Renal cortical epithelial cell (primary cell): ENCODE results near the gene PROSER2. TPM values are rescaled to one million over a fixed set of nuclear protein-coding genes. Genes with fewer than 3 reads are reported as not detected.

Experiments used
- DNase-seq: peaks from one replicate; pipeline ENCODE4 v3.0.0-alpha.2; 2011; ENCODE audit warnings: low read depth
- total RNA-seq: library from RNA; depleted of rRNA; stranded (reverse); fragments of >200 nt; gene quantifications from 2 replicates; pipeline ENCODE4 v1.2.3, GENCODE V29; 2014

Gene PROSER2
- total RNA-seq, 1 donor from 2014 or later = 60.9 TPM

DNA sequence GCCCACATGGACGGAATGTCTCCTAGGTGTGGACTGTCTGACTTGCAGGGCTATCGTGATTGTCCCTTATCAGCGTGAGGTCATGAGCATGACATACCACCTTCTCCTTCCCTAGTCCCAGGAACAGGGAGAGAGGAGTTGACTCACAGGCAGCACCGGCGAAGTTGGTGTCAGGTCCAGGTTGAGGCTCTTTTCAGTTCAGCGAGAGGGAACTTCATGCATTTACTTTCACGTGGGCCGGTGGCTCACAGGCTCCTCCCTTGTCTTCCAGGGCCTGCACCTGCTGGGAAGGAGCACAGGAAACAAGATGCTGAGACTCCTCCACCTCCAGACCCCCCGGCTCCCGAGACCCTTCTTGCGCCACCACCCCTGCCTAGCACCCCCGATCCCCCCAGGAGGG, 46.1 kb downstream of the PROSER2 start:
- no peak for DNase-seq

DNA sequence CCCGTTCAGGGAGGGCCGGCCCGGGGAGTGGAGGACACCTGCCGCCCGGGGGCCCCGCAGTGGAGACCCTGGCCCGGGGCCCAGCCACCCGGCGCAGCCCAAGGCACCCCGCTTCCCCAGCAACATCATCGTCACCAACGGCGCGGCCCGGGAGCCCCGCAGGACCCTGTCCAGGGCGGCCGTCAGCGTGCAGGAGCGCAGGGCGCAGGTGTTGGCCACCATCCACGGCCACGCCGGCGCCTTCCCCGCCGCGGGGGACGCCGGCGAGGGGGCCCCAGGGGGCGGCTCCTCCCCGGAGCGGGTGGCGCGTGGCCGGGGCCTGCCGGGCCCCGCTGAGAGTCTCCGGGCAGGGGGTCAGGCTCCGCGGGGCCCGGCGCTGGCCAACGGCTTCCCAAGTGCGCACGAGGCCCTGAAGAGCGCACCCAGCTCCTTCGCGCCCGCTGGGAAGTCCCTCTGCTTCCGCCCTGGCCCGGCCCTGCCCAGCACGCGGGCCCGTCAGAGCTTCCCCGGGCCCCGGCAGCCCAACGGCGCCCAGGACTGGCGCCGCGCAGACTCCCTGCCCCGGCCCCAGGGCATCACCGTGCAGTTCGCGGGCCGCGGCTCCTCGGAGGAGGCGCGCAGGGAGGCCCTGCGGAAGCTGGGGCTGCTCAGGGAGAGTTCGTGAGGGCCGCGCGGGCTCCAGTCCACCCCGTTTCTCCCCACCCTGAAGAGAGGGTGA, 46.7 kb downstream of the PROSER2 start:
- DNase-seq = no peak

DNA sequence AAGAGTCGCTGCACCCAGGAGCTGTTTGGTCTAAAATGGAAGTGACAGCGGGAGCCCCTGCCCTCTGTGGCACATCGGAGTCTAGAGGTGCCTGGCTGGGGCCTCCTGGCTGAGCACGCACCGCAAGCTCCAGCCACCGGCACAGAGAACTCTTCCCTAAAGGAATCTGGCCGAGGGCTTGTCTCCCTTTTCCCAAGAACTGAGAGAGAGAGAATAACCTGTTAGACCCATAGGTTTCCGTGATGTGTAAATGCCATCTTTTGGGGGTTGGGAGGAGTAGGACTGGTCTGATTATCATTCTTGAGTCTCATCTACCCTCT, 47.3 kb downstream of the PROSER2 start:
- DNase-seq = no peak

DNA sequence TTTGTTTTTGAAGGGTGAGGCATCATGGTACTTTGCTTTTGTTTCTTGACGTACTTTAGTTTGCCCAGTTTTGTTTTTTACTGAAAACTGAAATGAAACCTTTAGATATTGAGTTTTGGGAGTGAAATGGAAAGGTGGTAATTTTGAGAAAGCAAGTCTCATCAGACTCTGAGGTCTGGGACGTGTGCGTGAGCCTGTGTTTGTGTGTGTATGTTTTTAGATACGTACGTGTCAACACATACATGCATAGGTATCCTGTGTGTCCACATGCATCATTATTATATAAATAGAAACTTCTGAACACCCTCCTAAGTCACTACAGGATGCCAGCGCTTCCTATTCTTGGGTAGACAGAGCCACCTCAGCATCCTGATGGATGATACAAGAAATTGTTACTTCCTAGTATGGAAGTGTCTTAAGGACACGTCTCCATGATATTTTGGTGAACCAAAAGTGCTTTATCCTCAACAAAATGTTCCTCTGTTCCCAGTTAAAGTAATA, 47.8 kb downstream of the PROSER2 start:
- DNase-seq = no peak

DNA sequence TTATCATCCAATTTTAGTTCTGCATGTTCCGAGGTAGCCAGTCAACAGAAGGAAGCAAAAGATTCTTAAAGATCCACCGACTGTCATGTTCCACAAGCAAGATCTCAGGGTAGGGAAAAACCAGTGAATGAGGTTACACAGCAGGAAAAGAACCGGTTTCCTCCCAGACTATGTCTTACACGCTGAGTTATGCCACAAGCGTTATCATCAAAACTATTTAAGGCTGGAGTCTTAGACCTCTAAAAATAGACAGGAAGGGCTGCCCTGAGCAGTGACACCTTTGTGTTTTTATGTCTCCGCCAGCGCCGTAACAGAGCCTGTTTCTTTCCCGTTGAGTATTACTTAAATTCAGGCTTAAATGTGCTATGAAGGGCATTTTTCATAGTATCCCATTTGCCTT, 48.3 kb downstream of the PROSER2 start:
- DNase-seq = no peak

DNA sequence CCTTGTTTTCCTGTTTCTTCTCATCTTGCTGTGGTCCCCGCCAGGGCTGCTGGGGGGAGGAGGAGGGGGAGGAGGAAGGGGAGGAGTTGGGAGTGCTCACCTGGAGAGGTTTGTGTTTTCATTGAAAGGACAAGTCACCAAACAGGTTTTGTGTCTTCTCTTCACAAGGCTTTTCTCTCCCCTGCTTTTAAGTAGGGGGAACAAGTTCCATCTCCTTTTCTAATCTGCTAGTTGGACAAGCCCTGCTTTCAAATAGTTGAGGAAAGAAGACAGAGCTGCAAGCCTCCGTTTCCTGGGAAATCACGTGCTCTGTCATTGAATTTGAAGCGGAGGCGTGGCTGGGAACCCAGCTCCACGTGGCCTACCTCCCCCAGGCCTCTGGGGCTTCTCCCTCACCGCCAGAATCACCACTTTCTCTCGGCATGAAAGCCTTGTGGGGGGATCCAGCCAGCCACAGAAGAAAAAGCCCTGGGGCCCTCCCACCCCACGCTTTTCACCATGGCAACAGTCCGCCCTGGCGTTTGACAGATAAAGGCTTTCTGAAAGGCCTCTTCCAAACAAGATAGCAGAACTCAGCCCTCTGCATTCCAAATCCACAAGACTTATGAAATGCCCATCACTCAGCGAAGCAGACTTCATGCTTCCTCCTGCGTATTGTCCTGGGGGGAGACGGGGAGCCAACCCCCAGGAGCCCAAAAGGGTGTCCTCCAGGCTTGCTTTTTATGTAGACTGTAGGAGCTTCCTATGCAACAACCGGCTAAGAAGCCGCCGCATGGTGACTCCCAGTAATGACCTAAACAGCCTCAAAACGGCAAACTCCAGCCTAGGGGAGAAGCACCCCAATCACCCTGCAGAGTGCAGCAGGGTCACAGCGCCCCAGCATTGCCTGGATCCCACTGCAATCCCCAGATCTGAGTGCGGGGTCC, 51.7 kb downstream of the PROSER2 start:
- peak; percentile 69 for DNase-seq

DNA sequence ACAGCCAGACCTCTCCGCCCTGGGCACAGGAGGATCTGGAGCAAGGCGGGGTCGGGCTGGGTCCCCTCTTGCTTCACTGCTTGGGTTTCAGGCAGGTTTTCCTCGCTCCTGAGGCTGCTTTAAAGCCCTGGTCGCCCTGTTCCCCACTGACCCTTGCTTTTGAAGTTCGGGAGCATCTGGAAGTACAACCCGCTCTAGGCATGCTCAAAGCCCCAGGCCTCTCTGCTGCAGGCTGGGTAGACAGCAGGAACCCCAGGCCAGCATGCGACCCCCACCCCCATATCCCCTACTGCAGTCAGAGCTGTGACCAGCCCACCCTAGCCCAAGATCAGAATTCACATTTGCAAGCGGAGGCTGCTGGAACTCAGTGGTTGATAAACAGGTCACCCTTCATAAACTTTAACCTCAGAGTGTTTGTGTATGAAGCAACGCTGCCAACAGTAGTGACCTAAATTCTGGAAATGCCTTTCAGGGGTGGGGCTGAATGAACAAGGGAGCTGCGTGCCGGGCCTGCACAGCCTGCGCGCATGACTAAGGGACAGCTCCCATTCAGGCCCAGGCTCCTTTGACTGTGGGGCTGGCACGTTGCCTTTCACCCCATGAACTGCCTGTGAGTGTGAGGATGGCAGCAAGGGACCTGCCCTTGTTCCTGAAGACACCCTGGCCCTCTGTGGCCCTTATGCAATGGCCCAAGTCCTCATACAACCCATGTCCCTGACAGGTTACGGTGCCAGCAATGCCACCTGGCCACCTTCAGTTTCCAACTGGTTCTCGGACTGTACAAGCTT, 52.5 kb downstream of the PROSER2 start:
- DNase-seq = peak; percentile 97

DNA sequence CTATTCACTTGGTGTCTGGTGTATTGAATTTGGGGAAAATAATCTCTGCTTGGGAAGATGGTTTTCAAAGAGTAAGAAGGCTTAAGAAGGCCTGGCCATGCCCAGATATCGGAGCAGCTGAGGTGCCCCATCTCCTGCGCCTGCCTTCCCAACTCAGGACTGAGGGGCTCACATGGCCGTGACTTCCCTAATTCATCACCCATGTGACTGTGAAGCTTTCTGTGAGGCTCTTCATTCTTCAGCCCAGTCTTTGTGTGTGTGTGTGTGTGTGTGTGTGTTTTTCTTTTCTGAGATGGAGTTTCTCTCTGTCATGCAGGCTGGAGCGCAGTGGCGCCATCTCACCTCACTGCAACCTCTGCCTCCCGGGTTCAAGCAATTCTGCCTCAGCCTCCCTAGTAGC, 53.2 kb downstream of the PROSER2 start:
- DNase-seq = no peak

DNA sequence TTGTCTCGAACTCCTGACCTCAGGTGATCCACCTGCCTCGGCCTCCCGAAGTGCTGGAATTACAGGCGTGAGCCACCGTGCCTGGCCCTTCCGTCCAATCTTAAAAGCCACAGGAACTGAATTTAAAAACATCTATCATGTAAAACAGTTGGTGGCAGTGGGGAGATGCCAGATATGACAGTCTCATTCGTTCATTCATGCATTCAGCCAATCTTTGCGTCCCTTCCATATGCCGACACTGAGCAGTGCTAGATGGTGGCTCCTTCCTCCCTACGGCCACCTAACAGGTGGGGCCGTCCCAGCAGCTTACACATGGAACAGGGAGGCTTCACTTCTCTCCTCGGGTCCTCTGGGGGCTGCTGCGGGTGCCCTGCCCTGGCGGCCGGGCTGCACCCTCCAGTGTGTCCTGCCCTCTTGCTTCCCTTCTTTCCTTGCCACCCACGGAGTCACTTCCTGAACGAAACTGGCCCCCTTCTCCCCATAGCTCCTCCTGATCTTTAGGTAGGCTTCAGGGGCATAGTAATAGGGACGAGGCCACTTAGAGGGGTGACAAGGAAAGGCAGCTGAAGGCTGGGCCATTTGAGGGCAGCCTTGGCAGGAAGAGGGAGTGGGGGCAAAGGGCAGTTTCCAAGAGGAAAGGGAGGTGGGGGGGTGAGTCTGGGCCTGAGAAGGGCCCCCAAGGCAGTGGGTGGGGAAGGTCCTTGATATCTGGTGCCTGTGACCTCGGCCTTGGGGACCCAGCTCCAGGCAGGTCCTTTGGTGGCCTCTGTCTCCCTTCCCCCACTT, 53.8 kb downstream of the PROSER2 start:
- no peak for DNase-seq

DNA sequence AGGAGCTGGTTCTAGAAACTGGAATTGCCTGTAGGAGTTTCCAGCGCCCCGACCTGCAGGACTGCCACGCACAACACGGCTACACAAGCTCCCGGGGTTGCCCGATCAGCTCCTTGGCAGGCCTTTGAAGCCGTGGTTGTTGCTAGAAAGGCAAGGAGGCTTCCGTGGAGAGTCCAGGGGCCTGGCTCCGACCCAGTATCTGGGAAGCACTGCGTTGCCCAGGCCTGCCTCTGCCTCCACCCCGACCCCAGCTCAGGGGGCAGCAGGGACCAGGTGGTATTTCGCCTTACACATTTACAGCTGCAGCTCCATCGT, 54.4 kb downstream of the PROSER2 start:
- DNase-seq = no peak

DNA sequence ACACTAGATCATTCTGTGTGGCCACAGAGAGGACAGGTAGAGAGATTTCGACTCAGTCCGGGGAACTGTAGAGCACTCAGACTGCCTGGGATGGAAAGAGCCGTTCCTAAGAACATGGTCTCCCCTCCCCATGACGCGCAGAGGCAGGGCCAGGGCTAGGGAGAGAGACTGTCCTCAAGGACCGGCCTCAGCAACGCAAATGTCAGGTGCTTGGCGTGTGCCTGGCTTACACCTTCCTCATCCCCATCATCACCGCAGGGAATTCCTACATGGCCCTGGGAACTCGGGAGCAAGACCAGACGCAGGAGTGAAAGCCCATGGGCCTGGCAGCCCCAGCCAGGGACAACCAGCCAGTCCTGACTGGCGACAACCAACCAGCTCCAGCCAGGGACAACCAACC, 55.6 kb downstream of the PROSER2 start:
- DNase-seq = no peak

DNA sequence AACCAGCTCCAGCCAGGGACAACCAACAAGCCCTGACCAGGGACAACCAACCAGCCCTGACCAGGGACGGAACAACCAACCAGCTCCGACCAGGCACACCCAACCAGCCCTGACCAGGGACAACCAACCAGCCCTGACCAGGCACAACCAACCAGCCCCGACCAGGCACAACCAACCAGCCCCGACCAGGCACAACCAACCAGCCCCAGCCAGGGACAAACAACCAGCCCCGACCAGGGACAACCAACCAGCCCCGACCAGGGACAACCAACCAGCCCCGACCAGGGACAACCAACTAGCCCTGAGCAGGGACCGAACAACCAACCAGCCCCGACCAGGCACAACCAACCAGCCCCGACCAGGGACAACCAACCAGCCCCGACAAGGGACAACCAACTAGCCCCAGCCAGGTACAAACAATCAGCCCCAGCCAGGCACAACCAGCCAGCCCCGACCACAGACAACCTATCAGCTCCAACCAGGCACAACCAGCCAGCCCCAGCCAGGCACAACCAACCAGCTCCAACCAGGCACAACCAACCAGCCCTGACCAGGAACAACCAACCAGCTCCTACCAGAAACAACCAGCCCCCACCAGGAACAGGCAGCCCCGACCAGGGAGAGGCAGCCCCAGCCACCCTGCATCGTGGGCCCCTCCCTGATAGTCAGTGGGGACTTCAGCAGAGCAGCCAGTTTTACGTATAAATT, 56.4 kb downstream of the PROSER2 start:
- no peak for DNase-seq

DNA sequence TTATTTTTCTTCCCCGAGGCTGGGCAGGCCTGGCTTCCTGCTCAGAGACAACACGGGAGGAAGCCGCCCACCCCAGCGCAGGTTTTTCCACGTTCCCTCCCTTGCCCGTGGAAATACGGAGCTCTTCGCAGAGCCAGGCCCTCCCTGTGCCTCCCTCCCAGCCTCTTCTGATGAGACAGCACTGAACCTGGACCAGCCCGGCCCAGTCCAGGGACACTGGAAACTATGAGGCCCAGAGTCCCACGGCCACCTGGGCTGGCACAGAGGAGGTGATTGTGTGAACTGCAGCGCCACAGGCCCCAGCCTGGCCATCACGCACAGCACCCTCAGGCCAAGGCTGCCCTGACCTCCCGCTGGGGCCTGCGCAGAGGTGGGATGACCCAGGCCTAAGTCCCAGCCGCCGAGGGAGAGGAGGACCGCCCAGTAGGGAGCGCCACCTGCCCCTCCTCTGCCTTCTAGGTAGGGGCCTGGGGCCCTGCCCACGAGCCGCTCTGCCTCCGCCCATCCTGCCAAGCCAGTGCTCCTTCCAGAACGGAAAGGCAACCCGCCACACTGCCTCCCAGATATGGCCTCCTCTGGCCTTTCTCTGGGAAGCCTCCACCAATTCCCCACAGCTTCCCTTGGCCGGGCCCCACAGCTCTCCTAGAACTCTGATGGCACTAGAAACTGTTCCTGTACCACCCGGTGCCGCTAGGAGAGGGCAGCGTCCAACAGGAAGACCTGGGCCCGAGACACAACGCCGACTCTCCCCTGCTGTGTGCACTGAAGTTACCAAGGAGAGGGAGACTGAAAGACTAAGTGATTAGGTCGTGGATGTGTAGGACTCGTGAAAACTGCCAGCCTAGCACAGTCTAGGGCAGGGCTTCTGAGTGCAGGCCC, 57.2 kb downstream of the PROSER2 start:
- DNase-seq = no peak

DNA sequence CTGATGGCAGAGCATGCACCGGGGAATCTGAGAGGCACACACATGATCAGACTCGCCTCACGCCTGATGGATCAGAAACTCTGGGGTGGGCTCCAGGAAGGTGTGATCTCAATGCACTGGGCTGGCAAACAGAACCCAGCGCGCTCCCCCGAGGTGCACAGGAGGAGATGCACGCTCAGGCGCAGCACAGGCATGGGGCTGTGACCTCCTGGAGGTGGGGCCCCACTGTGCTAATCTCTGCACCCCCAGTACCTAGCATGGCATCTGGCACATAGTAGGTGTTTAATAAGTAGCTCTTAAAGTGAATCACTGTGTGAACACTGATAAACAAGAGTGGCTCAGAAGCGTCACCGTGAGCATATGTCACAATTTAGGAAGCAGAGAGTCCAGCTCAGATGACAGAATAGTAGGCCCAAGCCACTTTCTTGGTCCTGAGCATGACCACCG, 57.9 kb downstream of the PROSER2 start:
- DNase-seq = no peak

DNA sequence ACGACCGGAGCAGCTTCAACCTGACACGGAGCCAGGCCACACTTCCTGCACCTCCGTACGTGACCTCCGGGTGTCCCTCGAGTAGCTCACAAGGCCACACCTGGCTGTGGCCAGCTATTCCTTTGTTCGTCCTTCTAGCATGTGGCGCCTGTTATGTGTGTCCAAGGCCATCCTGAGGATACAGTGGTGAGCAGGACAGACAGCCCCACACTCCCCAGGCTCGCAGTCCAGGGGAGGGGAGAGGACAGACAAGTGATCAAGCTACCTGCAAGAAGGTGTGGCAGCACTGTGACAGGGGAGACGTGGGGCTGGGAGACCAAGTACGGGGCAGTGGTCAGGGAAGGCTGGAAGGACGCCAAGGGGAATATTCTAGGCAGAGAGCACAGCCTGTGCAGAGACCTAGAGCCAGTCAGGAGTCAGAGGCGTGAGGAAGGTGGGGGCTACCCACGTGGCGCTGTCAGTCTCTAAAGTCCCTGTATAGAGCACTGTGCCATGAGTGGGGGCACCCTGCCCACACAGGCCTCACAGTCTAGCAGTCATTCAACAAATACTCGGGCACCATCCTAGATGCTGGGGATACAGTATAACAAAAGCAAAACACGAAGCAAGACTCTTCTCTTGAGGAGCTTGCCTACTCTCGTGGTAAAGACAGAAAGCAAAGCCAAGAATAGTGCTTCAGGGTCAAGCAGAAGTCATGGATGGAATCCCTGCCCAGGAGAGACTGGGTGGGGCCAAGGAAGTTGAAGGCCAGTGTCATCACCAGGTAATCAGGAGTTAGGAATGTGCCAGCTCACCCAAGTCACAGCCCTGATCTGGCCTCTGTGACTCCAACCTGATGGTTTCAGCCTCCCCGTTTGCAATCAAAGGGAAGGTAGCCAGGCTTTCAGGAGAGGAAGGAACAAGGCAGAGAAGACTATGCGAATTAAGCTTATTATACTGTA, 58.6 kb downstream of the PROSER2 start:
- DNase-seq = peak; percentile 82

DNA sequence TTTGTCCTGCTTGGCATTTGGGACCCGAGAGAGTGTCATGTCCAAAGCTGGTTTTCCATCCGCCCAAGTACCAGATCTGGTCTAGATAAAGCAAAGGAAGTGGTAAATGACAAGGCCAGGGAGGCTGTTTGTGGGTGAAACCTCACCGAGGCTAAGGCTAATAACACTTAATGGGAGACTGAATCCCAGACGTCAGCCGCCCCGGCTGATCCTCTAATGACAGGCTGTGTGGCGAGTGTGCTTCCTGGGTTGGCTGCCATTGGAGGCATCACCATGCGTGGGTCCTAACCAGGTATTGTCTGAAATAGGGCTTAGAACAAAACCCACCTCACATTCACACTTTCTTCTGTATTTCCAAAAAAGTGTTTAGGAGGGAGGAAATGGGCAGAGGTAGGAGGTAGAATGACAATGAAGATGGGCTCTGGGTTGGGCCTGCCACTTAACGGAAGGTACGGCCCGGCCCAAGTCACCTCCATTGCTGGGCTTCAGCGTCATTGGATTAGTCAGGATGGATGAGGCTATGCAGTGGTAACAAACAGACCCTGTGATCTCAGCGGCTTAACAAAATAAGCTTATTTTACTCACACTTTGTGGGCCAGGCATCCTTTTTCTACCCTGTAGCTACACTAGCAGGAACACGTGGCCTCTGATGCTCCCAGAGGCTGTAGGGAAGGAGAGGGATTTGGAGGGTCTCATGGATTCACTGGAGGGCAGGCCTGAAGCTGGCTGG, 59.7 kb downstream of the PROSER2 start:
- no peak for DNase-seq

DNA sequence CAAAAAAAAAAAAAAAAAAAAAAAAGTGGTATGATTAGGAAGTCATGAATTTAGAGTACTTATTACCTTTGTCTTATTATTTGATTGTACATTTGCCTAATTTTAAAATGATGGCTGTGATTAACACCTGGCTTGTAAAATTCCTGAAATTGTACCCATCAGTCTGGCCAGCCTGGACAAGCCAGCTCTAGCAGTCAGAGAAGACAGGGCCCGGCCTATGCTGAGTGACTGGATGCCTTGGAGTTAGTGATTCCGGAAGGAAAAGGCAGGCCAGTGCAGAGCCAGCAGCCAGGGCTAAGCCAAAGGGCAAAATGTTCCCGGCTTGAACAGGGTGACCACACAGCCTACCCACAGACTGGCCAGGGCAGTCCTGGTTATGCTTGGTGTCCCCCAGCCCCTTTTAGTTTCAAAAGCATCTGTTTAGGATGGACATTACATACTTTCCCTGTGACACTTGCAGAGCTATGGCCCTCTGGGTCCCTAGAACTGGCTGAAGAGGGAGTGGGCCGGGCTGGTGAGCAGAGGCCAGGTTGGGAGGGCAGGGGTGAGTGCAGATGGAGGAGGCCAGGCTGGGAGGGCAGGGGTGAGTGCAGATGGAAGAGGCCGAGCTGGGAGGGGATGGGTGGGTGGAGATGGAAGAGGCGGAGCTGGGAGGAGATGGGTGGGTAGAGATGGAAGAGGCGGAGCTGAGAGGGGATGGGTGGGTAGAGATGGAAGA, 61.7 kb downstream of the PROSER2 start:
- no peak for DNase-seq
